ENCODE data around the gene TRABD2A. TPM values are rescaled to one million over a fixed set of nuclear protein-coding genes. Genes with fewer than 3 reads are reported as not detected.

TRABD2A gene
- total RNA-seq, 2 experiments from 2014 or later: 28.5 to 28.6 TPM

DNA sequence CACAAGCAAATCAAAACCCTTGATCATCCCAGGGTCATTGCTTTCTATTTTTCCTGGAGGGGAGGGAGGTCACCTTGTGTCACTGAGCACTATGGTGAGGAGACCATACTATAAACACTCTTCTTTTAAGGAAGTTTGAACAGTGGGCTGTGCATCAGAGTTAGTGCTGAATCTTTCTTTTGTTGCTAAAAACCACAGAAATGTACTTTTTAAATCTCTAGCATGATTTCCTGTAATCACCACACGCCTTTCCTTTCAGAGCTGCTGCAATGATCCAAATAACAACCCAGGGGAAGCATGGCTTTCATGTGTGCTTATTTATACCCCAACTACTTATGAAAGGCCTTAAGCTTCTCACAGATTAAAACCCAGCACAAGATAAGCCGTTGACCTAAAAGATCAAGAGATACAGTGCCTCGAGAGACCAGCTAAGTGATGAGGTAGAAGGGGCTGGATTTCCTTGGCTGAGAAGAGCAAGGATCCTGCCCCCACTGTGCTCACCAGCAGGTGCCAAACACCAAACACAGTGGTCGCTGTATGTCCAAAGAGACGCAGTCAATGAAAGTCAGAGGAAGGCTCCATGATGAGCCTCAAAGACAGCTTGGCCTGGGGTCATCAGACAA is 34.7 kb downstream of the TRABD2A start:
- ChIA-PET POLR2A (no interaction called here), CTCF (interaction anchor here (0.8 to 1.5 kb wide), 2 partner anchors 74 to 80 kb away, joined by 3 to 8 read pairs; no protein-coding TSS in a partner anchor)

DNA sequence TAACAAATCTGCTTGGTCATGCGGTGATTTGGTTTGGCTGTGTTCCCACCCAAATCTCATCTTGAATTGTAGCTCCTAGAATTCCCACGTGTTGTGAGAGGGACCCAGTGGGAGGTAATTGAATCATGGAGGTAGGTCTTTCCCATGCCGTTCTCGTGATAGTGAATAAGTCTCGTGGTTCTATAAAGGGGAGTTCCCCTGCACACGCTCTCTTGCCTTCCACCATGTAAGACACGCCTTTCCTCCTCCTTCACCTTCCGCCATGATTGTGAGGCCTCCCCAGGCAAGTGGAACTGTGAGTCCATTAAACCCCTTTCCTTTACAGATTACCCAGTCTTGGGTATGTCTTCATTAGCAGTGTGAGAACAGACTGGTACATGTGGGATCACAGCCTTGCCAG is 36.7 kb downstream of the TRABD2A start:
- ChIA-PET POLR2A (no interaction called here), CTCF (interaction anchor here (1.1 to 1.4 kb wide), 3 partner anchors 14 to 63 kb away, joined by 3 to 4 read pairs (median 3); no protein-coding TSS in a partner anchor)

GRCh38 chr2:84841577-84841976 is 39.3 kb downstream of the TRABD2A start:
- ChIA-PET CTCF (no interaction called here), POLR2A (interaction anchor here (0.7 kb wide), 1 partner anchor 13 kb away, joined by 3 read pairs; no protein-coding TSS in a partner anchor)

DNA sequence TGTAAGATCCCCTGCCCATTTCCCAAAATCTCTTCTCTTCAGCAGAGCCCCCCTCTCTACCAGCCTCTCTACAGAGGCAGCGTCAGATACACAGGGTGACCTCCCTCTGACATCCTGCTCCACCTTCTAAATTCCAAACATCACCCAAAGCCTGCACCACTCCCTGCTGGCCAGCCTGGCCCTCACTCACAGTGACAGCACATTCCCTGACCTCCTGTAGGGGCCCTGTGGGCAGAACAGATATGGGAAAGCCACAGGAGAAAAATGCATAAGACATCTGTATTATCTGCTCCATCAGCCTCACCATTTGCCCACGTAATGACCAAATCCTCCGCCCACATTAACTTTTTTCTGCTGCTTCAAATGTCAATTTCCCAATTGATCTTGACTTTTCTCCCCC is 40.6 kb downstream of the TRABD2A start:
- ChIA-PET POLR2A (no interaction called here), CTCF (interaction anchor here (0.8 kb wide), 1 partner anchor 16 kb away, joined by 3 read pairs; no protein-coding TSS in a partner anchor)

GRCh38 chr2:84839851-84840250 is 41.0 kb downstream of the TRABD2A start:
- CTCF ChIA-PET: no interaction called here
- POLR2A ChIA-PET: no interaction called here

DNA sequence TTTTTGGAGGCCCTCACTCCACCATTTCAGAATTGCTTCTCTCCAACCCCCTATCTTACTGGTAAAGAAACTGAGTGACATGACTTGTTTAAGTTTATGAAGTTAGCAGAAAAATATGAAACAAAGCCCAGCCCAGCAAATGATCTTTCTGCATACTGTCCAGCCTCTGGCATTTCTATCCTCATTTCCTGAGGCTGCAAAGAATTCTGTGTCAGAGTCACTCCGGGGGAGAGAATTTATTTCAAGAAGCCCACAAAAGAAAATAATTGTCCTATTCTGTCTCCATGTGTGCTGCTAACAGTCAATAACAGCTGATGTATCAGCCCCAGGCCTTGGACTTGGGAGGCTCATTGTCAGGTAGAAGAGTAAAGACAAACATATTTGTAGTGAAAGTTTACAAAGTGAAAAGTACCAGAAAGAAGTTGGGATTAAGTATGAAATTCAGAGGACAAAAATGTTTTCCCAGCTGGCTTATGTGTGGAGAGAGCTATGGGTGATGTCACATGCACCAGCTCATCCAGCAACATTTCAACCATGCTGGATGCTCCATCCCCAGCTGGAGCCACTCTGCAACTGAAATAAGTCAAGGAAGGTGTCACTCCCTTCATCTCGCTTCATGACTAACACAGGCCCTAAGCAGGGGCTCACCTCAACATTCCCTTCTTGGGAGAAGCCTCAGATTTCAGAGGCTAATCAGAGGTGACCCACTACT is 42.3 kb downstream of the TRABD2A start:
- CTCF ChIA-PET: interaction anchor here (0.9 to 1.3 kb wide), 2 partner anchors 12 to 43 kb away, joined by 3 to 4 read pairs; no protein-coding TSS in a partner anchor
- POLR2A ChIA-PET: no interaction called here

GRCh38 chr2:84836215-84836614 is 44.7 kb downstream of the TRABD2A start:
- CTCF ChIA-PET: no interaction called here
- POLR2A ChIA-PET: no interaction called here

DNA sequence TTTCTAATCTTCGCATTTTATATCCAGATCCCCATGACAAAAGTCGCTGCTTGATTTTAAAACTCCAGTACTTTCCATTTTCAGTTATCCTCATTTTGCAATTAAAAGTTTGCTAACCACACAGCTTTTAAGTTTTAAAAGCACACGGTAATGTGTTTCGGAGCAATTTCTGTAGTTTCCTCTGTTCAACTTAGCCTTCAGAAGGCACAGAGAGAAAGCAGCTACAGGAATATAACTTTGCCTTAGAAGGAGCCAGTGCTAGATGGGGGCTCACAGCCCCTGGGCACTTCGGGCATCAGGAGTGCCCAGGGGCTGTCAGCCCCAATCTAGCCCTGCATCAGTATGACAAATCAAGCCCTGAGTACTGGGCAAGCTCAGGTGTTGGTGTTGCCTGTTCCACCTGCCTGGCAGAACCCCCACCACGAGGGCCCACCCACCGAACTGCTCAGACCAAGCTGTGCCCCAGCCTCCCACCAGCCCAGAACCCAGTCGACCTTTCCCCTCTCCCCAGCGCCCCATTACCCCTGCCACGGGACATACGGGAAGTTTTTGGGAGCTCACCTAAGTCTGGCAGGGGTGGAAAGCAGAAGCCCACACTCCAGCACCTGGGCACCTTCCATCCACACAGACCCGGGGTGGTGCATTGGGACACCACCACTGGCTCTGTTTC is 47.3 kb downstream of the TRABD2A start:
- POLR2A ChIA-PET: no interaction called here
- CTCF ChIA-PET: no interaction called here

- ChIA-PET POLR2A (no interaction called here), CTCF (no interaction called here)
Observed at GRCh38 chr2:84832772-84833461, 48.0 kb downstream of the TRABD2A start.

DNA sequence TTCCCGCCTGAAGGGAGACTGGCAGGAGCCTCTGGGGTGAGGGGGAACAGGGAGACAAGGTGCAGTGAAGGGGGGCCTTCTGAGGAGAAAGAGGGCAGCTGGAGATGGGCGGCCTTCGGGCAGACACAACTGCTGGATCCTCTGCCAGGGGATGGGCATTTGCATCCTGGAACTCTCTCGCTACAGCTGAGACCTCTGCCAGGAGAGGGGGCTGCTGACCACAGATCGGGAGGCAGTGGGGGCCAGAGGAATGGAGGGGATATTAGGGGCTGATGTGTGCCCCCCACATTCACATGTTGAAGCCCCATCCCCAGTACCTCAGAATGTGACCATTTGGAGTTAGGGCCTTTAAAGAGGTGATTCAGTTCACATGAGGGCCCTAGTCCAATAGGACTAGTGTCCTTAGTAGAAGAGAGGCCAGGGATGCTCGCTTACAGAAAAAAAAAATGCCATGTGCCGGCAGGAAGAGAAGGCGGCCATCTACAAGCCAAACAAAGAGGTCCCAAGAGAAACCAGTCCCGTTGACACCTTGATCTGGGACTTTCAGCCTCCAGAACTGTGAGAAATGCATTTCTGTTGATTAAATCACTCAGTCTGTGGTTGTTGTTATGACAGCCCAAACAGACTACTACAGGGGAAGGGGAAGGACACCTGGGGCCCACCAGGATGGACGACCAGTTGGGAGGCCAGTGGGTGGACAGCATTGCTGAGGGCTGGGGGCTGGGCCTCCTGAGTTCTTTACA is 50.0 kb downstream of the TRABD2A start:
- POLR2A ChIA-PET: no interaction called here
- CTCF ChIA-PET: interaction anchor here (1.6 kb wide), 1 partner anchor 95 kb away, joined by 4 read pairs; no protein-coding TSS in a partner anchor

GRCh38 chr2:84830095-84830494 is 50.8 kb downstream of the TRABD2A start:
- ChIA-PET CTCF (no interaction called here), POLR2A (no interaction called here)

DNA sequence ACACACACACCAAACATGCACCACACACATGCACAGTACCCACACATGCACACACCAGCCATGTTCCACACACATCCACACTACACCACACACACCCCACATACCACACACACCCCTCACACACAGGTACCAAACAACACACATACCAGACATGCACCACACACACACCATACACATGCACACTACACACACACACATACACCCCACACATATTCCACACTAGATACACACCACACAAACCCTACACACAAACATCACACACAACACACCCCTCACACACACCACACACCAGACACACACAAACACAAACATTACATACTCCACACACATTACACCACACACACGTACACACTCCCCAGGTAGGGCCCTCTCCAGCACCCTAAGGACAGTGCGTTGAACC is 51.2 kb downstream of the TRABD2A start:
- POLR2A ChIA-PET: no interaction called here
- CTCF ChIA-PET: no interaction called here

GRCh38 chr2:84827978-84828575 is 52.8 kb downstream of the TRABD2A start:
- ChIA-PET POLR2A (interaction anchor here (0.5 kb wide), 1 partner anchor 13 kb away, joined by 3 read pairs; no protein-coding TSS in a partner anchor), CTCF (interaction anchor here (1.0 kb wide), 1 partner anchor 98 kb away, joined by 4 read pairs; no protein-coding TSS in a partner anchor)

GRCh38 chr2:84823788-84824187 is 57.1 kb downstream of the TRABD2A start:
- ChIA-PET POLR2A (no interaction called here), CTCF (no interaction called here)

- ChIA-PET CTCF (no interaction called here), POLR2A (no interaction called here)
Observed at GRCh38 chr2:84823229-84823628, 57.7 kb downstream of the TRABD2A start.

- CTCF ChIA-PET: no interaction called here
- POLR2A ChIA-PET: no interaction called here
Observed at GRCh38 chr2:84821806-84822205, 59.1 kb downstream of the TRABD2A start.

GRCh38 chr2:84817239-84817655 is 63.6 kb downstream of the TRABD2A start:
- CTCF ChIA-PET: no interaction called here

GRCh38 chr2:84816426-84817026 is 64.4 kb downstream of the TRABD2A start:
- POLR2A ChIA-PET: no interaction called here

More at GRCh38 chr2:84817239-84817655, 63.6 kb downstream of the TRABD2A start:
- POLR2A ChIA-PET: no interaction called here

GRCh38 chr2:84815146-84815545 is 65.7 kb downstream of the TRABD2A start:
- CTCF ChIA-PET: no interaction called here
- POLR2A ChIA-PET: no interaction called here

More at GRCh38 chr2:84816426-84817026, 64.4 kb downstream of the TRABD2A start:
- CTCF ChIA-PET: no interaction called here

All from activated CD8-positive, alpha-beta memory T cell treated with anti-CD3 and anti-CD28 coated beads for 36 hours (primary cell).